K562 (cell line): ENCODE results near the gene CRELD2.

ENCODE experiments used
- ATF1 ChIP-seq, 2 experiments: fragments of 450-650 bp in 1 of 2; IDR thresholded peaks; 2 replicates each; pipeline ENCODE4 v1.6.1; 2016; ENCODE audit warnings: missing compliant biosample characterization in 1 of 2, missing genetic modification characterization in 1 of 2
- CBX3 ChIP-seq, 2 experiments: IDR thresholded peaks; 1 replicate in 1 of 2; 2 replicates in 1 of 2; pipeline ENCODE4 v1.6.1; 2012; ENCODE audit warnings: inconsistent platforms in 2 of 2, low read length in 2 of 2, borderline replicate concordance in 1 of 2, control low read depth in 1 of 2
- CHD2 ChIP-seq: IDR thresholded peaks from 2 replicates; pipeline ENCODE4 v1.6.1; 2011; ENCODE audit warnings: low read depth, low read length
- EZH2 ChIP-seq: IDR thresholded peaks from 2 replicates; pipeline ENCODE4 v1.6.1; 2012; ENCODE audit warnings: low read depth, mild to moderate bottlenecking, inconsistent platforms, low read length, borderline replicate concordance
- JUND ChIP-seq, 2 experiments: IDR thresholded peaks; 2 replicates in 1 of 2; 3 replicates in 1 of 2; pipeline ENCODE4 v1.6.1; 2011; ENCODE audit warnings: borderline replicate concordance in 2 of 2, low read depth in 2 of 2, low read length in 2 of 2, improper control_type of control experiment in 1 of 2, missing biosample characterization in 1 of 2, missing genetic modification characterization in 1 of 2, missing genetic modification reagents in 1 of 2
- KAT8 ChIP-seq: fragments of 450-650 bp; IDR thresholded peaks from 2 replicates; pipeline ENCODE4 v1.6.1; 2016; ENCODE audit warnings: low read depth, mild to moderate bottlenecking
- NELFE ChIP-seq: IDR thresholded peaks from 2 replicates; pipeline ENCODE4 v1.6.1; 2011; ENCODE audit warnings: mild to moderate bottlenecking; ENCODE audit not compliant: insufficient read depth, insufficient read length
- NFIC ChIP-seq: fragments of 450-650 bp; IDR thresholded peaks from 2 replicates; pipeline ENCODE4 v1.6.1; 2017; ENCODE audit warnings: mild to moderate bottlenecking, inconsistent platforms
- NKRF ChIP-seq: fragments of 450-650 bp; IDR thresholded peaks from 2 replicates; pipeline ENCODE4 v1.6.1; 2016; ENCODE audit warnings: borderline replicate concordance
- RBM34 ChIP-seq: fragments of 200-400 bp; formaldehyde crosslinking; IDR thresholded peaks from 2 replicates; pipeline ENCODE4 v1.6.1; 2018; ENCODE audit warnings: low read length, borderline replicate concordance; ENCODE audit not compliant: insufficient read depth
- TAF9B ChIP-seq: fragments of 450-650 bp; IDR thresholded peaks from 2 replicates; pipeline ENCODE4 v1.6.1; 2018; ENCODE audit warnings: mild to moderate bottlenecking; ENCODE audit not compliant: partially characterized antibody
- ZBTB8A ChIP-seq: fragments of 450-650 bp; IDR thresholded peaks from 2 replicates; pipeline ENCODE4 v1.6.1; 2018; ENCODE audit warnings: mild to moderate bottlenecking, moderate library complexity; ENCODE audit not compliant: partially characterized antibody

- TF ChIP-seq CHD2 (no peak), EZH2 (no peak), NKRF (no peak), TAF9B (no peak), CBX3 (IDR thresholded peaks at IDR 0.05; ENCODE audit: borderline replicate concordance in 1 of 2, low read length in 2 of 2) (no peak), NELFE (no peak), RBM34 (no peak), NFIC (no peak), KAT8 (no peak), ZBTB8A (no peak), JUND (IDR thresholded peaks at IDR 0.05; ENCODE audit: borderline replicate concordance, low read depth, low read length) (peak; percentile 44; the same call in 1 of the 2 replicates), JUND (tag; IDR thresholded peaks at IDR 0.05; ENCODE audit: borderline replicate concordance, low read depth, low read length) (peak; percentile 43; the same call in 1 of the 3 replicates), ATF1 (CRISPR knock-in tag; IDR thresholded peaks at IDR 0.05) (no peak), ATF1 (tag; IDR thresholded peaks at IDR 0.05) (0 out of 2 replicates have a peak, but pooled peaks have one; percentile 35)
These were observed 43.7 kb downstream of the CRELD2 start for GRCh38 chr22:49962012-49962750.
